Measurements from ENCODE around the gene YJEFN3. TPM values are rescaled to one million over a fixed set of nuclear protein-coding genes. Genes with fewer than 3 reads are reported as not detected.

Gene YJEFN3
- total RNA-seq, 1 experiment from 2014 or later = 16.6 TPM

GRCh38 chr19:19562665-19563347 lies 34.1 kb downstream of the YJEFN3 start:
- H3K18ac ChIP-seq (ENCODE audit: insufficient read length, low read depth, low read length) = no peak overlapping the region
- H3K4me1 Mint-ChIP-seq = peaks cover 5 to 9% of the 10 kb centered on the region in 2 experiments
- H3K9ac ChIP-seq (ENCODE audit: extremely low read depth, insufficient read length, low read length) = no peak overlapping the region
- WGBS (ENCODE audit: extremely low coverage, insufficient read length, low lambda C conversion rate) = no CpG with 5 or more reads among the region's 17 CpGs
- DNase-seq = no peak
- H3K79me1 ChIP-seq (ENCODE audit: insufficient read depth, low read depth, low read length, poor library complexity, severe bottlenecking) = no peaks in the 10 kb centered on the region
- TF ChIP-seq CTCF (conservative IDR thresholded peaks at IDR 0.05) = peak; percentile 47
- H4K20me1 ChIP-seq (ENCODE audit: control insufficient read depth, insufficient read depth, insufficient read length) = no peaks in the 10 kb centered on the region
- no peak overlapping the region for H3K4me2 ChIP-seq (ENCODE audit: insufficient read depth, insufficient read length, low read length)
- no peak overlapping the region for H2BK12ac ChIP-seq (ENCODE audit: insufficient read length, low read depth, low read length)
- H2BK120ac ChIP-seq (ENCODE audit: low read depth, low read length, poor library complexity, severe bottlenecking) = no peak overlapping the region
- no peak overlapping the region for H3K23ac ChIP-seq (ENCODE audit: insufficient read length, low read depth, low read length)
- no peak overlapping the region for H3K4me3 Mint-ChIP-seq
- no peak overlapping the region for H2BK5ac ChIP-seq (ENCODE audit: insufficient read length, low read length)
- no peaks in the 10 kb centered on the region for H3K27me3 ChIP-seq (ENCODE audit: insufficient read depth, low read length)
- H4K91ac ChIP-seq (ENCODE audit: insufficient read length, low read depth, low read length) = no peak overlapping the region
- no peaks in the 10 kb centered on the region for H3K79me2 ChIP-seq (ENCODE audit: insufficient read depth, low read length)
- H3K4ac ChIP-seq (ENCODE audit: low read depth, low read length) = no peak overlapping the region
- H2BK20ac ChIP-seq (ENCODE audit: low read depth, low read length, poor library complexity, severe bottlenecking) = no peak overlapping the region
- H3K56ac ChIP-seq (ENCODE audit: insufficient read length, low read depth, low read length) = no peak overlapping the region
- no peaks in the 10 kb centered on the region; the same call in 1 of the 2 replicates for H3K4me1 ChIP-seq (ENCODE audit: insufficient read depth, low read length)
- H3K36me3 Mint-ChIP-seq (ENCODE audit: insufficient read depth in 1 of 3, low read depth in 3 of 3) = peaks cover 2 to 8% (median 8%) of the 10 kb centered on the region in 3 experiments
- H2AK5ac ChIP-seq (ENCODE audit: insufficient read length, low read length) = no peak overlapping the region
- no peak overlapping the region for H3K27ac ChIP-seq (ENCODE audit: insufficient read length, low read depth, low read length)
- no peak overlapping the region for H2BK15ac ChIP-seq (ENCODE audit: low read depth, low read length)
- no peak overlapping the region for H3T11ph ChIP-seq (ENCODE audit: low read length)
- H2AFZ ChIP-seq (ENCODE audit: low read length) = no peak overlapping the region
- H3K27me3 Mint-ChIP-seq (ENCODE audit: low read depth) = no peaks in the 10 kb centered on the region
- H3K9me3 ChIP-seq (ENCODE audit: control insufficient read depth, low read depth, low read length) = no peaks in the 10 kb centered on the region
- no peak overlapping the region for H4K8ac ChIP-seq (replicated peaks; ENCODE audit: insufficient read length, low read depth, low read length)
- H3K27ac Mint-ChIP-seq = no peak overlapping the region
- H3K14ac ChIP-seq (ENCODE audit: insufficient read depth, low read length) = no peak overlapping the region; the same call in 1 of the 2 replicates
- H4K5ac ChIP-seq (ENCODE audit: insufficient read length, low read depth, low read length) = no peak overlapping the region
- no peaks in the 10 kb centered on the region for H3K9me3 Mint-ChIP-seq
- no peaks in the 10 kb centered on the region for H3K23me2 ChIP-seq (ENCODE audit: insufficient read length, low read depth, low read length, poor library complexity, severe bottlenecking)

All from H9 (cell line).